ENCODE data around the gene C6orf62.

The C6orf62 gene

DNA sequence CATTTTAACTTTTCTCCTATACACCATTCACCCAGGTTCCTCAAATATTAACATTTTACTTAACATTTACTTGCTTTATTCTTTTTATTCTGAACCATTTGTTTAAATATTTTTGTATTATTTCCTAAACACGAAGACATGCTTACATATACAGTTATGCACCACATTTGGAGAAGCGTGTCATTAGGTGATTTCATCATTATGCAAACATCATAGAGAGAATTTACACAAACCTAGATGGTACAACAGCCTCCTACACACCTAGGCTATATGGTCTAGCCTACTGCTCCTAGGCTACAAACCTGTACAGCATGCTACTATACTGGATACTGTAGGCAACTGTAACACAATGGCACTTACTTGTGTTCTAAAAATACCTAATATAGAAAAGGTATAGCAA lies 58.8 kb downstream of the C6orf62 start:
- Histone ChIP-seq H3K27me3 (ENCODE audit: control insufficient read depth, insufficient read depth, low read length) (no peaks in the 10 kb centered on the region), H3K36me3 (ENCODE audit: control insufficient read depth, insufficient read depth, low read length) (no peaks in the 10 kb centered on the region), H3K79me2 (peaks cover 11% of the 10 kb centered on the region), H3K4me3 (ENCODE audit: low read depth, low read length) (no peak overlapping the region), H2AFZ (no peak overlapping the region), H3K4me2 (ENCODE audit: low read length) (no peak overlapping the region), H3K4me1 (no peaks in the 10 kb centered on the region), H3K9me3 (ENCODE audit: control insufficient read depth, low read length) (no peaks in the 10 kb centered on the region), H3K9ac (no peak overlapping the region), H3K27ac (no peak overlapping the region)
- TF ChIP-seq, protein P1, sequence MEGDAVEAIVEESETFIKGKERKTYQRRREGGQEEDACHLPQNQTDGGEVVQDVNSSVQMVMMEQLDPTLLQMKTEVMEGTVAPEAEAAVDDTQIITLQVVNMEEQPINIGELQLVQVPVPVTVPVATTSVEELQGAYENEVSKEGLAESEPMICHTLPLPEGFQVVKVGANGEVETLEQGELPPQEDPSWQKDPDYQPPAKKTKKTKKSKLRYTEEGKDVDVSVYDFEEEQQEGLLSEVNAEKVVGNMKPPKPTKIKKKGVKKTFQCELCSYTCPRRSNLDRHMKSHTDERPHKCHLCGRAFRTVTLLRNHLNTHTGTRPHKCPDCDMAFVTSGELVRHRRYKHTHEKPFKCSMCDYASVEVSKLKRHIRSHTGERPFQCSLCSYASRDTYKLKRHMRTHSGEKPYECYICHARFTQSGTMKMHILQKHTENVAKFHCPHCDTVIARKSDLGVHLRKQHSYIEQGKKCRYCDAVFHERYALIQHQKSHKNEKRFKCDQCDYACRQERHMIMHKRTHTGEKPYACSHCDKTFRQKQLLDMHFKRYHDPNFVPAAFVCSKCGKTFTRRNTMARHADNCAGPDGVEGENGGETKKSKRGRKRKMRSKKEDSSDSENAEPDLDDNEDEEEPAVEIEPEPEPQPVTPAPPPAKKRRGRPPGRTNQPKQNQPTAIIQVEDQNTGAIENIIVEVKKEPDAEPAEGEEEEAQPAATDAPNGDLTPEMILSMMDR (IDR thresholded peaks at IDR 0.05): no peak

DNA sequence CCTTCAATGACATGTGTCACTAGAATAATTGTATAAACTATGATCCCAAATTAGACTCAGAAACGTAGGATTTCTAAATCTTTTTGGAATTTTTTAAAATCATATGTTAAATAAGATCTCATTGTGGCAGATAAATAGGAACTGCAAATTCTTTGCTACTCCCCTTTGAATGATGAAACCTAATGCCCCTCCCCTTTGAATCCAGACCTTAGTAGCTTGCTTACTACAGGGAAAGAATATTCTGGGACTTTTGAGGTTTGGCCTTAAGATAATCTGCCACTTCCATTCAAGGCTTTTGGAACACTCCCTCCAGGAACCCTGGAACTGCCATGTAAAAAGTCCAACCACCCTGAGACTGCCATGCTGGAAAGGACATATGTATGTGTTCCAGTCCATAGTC lies 59.4 kb downstream of the C6orf62 start:
- Histone ChIP-seq H3K9ac (no peak overlapping the region), H3K27me3 (ENCODE audit: control insufficient read depth, insufficient read depth, low read length) (no peaks in the 10 kb centered on the region), H3K27ac (no peak overlapping the region), H3K79me2 (peaks cover 6% of the 10 kb centered on the region), H3K36me3 (ENCODE audit: control insufficient read depth, insufficient read depth, low read length) (no peaks in the 10 kb centered on the region), H3K4me1 (no peaks in the 10 kb centered on the region), H3K4me2 (ENCODE audit: low read length) (no peak overlapping the region), H3K4me3 (ENCODE audit: low read depth, low read length) (no peak overlapping the region), H3K9me3 (ENCODE audit: control insufficient read depth, low read length) (no peaks in the 10 kb centered on the region), H2AFZ (no peak overlapping the region)
- TF ChIP-seq, protein P1 (IDR thresholded peaks at IDR 0.05): no peak

DNA sequence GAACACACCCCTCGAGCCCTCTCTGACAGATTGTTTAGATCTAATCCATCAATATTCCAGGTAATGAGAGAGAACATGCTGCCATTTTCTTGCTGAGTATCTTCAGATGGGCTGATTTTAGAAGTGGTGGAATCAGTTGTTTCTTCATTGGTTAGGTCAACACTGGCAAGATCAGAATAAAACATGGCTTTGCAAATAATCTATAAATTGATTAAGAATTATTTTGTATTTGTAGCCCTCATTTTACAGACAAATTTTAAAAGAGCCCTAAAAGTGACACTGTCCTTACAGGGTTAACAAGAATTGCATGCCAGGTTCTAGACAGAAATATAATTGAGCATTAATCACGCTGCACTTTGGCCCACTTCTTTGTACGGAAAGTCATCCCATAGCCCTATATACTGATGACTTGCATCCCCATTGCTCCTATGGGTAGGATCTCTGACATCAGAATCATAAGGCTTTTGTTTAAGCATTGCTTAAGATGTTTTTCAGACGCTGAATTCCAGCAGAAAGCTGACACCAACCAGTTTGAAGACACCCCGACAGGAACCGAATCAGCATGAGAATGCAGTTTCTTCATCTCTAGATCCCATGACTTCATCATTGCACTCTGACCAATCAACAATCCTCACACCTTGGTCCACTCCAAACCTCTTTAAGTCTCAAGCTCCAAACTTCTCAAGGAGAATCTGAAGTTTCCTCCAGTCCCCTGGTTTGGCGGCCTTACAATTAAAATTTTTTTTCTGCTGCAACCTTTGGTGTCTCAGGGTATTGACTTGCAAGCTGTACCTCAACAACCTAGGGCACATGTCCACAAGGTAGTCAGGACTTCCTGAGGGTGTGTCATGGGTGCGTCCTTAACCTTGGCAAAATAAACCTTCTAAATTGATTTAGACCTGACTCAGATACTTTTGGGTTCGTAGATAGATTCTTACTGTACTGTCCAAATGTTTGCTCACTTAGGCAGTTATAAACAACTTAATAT lies 60.1 kb downstream of the C6orf62 start:
- H3K9ac ChIP-seq: no peak overlapping the region
- no peak overlapping the region for H3K27ac ChIP-seq
- TF ChIP-seq, protein P1 (IDR thresholded peaks at IDR 0.05): no peak
- H3K27me3 ChIP-seq (ENCODE audit: control insufficient read depth, insufficient read depth, low read length): no peaks in the 10 kb centered on the region
- H3K4me2 ChIP-seq (ENCODE audit: low read length): no peak overlapping the region
- H3K79me2 ChIP-seq: peaks cover 4% of the 10 kb centered on the region
- H3K4me3 ChIP-seq (ENCODE audit: low read depth, low read length): no peak overlapping the region
- no peaks in the 10 kb centered on the region for H3K4me1 ChIP-seq
- no peak overlapping the region for H2AFZ ChIP-seq
- H3K9me3 ChIP-seq (ENCODE audit: control insufficient read depth, low read length): no peaks in the 10 kb centered on the region
- H3K36me3 ChIP-seq (ENCODE audit: control insufficient read depth, insufficient read depth, low read length): no peaks in the 10 kb centered on the region

DNA sequence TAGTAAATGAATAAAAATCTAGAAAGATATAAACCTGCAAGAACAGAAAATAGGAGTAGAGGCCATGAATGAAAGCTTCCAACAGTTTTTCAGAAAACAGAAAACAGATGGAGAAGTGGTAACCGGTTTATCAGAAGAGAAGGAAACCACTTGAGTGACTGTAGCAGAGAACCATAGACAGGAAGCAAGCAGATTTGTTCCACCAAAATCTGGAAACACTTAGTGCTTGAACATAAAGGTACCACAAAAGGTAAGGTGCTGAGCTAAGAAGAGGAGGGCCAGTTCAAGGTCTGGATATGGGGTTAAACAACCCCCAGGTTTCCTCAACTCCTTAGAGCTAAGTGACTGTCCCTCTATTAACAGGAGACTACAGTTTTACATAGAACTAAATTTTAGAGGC lies 63.7 kb downstream of the C6orf62 start:
- Histone ChIP-seq H2AFZ (no peak overlapping the region), H3K4me3 (ENCODE audit: low read depth, low read length) (no peak overlapping the region), H3K79me2 (peaks cover 4% of the 10 kb centered on the region), H3K9me3 (ENCODE audit: control insufficient read depth, low read length) (no peaks in the 10 kb centered on the region), H3K4me1 (no peaks in the 10 kb centered on the region), H3K27ac (no peak overlapping the region), H3K9ac (no peak overlapping the region), H3K27me3 (ENCODE audit: control insufficient read depth, insufficient read depth, low read length) (no peaks in the 10 kb centered on the region), H3K4me2 (ENCODE audit: low read length) (no peak overlapping the region), H3K36me3 (ENCODE audit: control insufficient read depth, insufficient read depth, low read length) (no peaks in the 10 kb centered on the region)
- TF ChIP-seq, protein P1 (IDR thresholded peaks at IDR 0.05): no peak

All from parathyroid adenoma (tissue), 2 donors.